ENCODE results near the gene UFL1.

DNA sequence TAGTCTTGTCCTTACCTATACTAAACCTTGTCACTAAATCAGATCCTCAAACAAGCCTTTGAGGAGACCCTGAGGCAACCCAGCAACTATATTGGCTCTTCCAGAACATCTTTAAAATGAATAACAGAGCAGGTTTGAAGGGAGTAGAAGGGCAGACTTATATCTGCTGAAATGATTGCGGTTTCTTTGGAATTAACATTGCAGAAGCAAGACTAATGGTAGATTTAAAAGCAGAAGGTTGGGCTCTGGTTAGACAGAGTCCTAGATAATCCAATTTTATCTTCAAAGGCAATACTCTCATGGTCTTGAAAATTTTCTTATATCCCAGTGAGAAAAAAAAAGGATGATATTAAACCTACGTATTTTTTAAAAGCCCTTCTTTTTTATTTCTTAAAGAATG is 60.4 kb downstream of the UFL1 start:
- TF ChIP-seq POLR2A (IDR thresholded peaks at IDR 0.05) = no peak
- TF ChIP-seq, protein P1, sequence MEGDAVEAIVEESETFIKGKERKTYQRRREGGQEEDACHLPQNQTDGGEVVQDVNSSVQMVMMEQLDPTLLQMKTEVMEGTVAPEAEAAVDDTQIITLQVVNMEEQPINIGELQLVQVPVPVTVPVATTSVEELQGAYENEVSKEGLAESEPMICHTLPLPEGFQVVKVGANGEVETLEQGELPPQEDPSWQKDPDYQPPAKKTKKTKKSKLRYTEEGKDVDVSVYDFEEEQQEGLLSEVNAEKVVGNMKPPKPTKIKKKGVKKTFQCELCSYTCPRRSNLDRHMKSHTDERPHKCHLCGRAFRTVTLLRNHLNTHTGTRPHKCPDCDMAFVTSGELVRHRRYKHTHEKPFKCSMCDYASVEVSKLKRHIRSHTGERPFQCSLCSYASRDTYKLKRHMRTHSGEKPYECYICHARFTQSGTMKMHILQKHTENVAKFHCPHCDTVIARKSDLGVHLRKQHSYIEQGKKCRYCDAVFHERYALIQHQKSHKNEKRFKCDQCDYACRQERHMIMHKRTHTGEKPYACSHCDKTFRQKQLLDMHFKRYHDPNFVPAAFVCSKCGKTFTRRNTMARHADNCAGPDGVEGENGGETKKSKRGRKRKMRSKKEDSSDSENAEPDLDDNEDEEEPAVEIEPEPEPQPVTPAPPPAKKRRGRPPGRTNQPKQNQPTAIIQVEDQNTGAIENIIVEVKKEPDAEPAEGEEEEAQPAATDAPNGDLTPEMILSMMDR (IDR thresholded peaks at IDR 0.05) = no peak

Measured in esophagus squamous epithelium (tissue), 4 donors.